ENCODE results near the gene SERPINB7.

The SERPINB7 gene

GRCh38 chr18:63850020-63850419, 74.8 kb downstream of the SERPINB7 start:
- no peak for DNase-seq (ENCODE audit: low read depth)

DNA sequence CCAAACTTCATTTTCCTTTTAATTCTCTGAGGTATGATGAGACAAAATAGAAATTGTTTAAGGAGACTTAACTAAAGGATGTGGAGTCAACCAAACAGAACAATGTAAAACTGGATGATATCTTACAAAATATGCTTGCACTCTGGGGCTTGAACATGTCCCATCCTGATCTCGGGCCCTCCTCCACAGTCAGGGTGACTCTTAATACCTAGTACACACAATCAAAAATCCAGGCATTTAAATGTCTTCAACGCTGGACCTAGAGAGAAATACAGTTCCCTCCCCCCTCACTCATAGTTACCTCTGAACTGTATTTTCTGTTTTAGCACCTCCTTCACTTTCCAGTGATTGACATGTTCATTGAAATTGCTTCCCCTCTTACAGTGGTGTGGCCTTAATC, 75.4 kb downstream of the SERPINB7 start:
- DNase-seq (ENCODE audit: low read depth): no peak

All from GM04504 (cell line).